GM19395 (cell line): ENCODE results near the gene SMIM44.
A peak's percentile ranks its signal among the peaks of the same experiment; 100 is the strongest.

Experiments used
- ATAC-seq: cut with Tn5 transposase; IDR thresholded peaks from one replicate; pipeline ENCODE4 v1.9.1; 2021; ENCODE audit warnings: mild to moderate bottlenecking, moderate library complexity; ENCODE audit not compliant: unreplicated experiment

Gene SMIM44

DNA sequence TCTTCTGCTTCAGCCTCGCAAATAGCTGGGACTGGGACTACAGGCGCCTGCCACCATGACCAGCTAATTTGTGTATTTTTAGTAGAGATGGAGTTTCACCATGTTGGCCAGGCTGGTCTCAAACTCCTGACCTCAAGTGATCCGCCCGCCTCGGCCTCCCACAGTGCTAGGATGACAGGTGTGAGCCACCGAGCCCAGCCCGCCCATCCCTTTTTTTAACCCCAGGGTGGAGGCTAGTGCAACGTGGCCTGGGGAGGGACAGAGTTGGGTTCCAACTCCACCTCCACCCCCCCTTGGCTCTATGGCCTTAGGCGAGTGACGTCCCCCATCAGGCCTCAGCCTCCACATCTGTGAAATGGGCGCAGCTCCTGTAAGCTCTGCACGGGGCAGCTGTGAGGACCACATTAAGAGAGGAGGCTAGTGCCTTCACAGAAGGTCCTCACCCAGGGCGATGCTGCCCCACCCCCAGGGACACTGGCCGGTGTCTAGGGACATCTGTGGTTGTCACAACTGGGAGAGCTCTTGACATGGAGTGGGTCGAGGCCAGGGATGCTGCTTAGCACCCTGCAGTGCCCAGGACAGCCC lies 40.7 kb downstream of the SMIM44 start:
- no peak for ATAC-seq

DNA sequence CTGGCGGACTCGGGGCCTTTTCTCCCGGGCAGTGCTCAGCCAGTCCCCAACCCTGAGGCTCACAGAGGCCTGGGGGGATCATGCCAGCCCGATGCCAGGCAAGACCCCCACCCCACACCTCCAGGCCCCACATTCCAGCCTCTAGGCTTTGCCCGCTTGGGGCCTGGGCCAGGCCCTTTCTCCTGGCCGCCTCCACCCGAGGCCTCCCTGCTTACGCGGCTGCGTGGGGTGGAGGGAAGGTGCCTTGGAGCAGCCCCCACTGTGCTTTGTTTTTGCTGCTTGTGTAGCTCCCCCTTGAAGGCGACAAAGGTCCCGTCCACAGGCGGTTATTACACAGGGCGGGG lies 41.3 kb downstream of the SMIM44 start:
- ATAC-seq, result no peak

DNA sequence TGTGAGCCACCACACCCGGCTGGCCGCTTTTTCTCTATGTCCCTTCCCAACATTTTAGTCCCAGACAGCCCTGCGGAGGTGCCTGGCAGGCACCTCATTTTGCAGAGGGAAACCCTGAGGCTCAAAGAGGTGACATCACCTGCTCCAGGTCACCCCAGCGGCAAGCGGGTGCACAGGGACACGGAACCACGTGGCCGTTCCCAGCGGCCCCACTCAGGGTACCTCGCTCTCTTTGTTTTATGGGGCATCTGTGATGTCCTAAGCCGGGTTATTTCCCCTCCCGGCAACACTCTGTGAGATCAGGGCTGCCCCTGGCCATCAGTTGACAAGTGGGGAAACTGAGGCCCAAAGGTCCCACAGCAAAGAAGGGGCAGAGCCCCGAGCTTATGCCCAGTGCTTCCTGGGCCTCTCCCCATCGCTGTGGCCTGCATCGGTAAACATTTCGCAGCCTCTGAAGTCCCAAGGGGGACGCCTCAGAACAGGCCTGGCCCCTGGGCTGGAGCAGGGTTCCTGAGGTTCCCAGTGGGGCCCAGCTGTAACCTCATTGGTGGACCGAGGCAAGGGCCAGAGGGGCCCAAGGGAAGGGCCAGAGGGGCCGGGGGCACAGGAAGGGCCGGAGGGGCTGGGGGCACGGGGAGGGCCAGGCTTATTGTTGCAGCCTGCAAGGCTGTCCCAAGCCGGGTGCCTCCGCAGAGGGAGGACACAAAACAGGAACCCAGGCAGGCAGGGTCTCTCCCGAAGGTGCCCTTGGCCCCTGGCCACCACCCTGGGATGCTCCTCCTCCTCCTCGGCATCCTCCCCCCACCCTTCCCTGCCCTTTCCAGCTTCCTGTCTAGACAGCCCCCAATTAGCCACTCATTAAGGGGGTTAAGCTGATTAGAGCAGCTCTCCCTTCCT lies 41.9 kb downstream of the SMIM44 start:
- ATAC-seq, result no peak

DNA sequence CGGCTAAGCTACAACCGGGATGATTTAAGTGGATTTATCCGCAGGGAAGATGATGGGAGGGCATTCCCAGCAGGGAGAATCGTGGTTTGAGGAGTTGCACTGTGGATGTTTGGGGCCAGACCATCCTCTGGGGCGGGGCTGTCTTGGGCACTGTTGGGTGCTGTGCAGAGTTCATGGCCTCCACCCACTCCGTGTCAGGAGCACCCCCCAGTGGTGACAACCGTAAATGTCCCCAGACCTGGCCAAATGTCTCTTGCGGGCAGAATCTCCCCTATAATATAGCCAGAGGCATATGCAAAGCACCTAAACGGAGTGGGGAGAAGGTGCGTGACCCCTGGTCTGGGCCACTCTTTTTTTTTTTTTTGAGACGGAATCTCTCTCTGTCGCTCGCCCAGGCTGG lies 43.2 kb downstream of the SMIM44 start:
- no peak for ATAC-seq

DNA sequence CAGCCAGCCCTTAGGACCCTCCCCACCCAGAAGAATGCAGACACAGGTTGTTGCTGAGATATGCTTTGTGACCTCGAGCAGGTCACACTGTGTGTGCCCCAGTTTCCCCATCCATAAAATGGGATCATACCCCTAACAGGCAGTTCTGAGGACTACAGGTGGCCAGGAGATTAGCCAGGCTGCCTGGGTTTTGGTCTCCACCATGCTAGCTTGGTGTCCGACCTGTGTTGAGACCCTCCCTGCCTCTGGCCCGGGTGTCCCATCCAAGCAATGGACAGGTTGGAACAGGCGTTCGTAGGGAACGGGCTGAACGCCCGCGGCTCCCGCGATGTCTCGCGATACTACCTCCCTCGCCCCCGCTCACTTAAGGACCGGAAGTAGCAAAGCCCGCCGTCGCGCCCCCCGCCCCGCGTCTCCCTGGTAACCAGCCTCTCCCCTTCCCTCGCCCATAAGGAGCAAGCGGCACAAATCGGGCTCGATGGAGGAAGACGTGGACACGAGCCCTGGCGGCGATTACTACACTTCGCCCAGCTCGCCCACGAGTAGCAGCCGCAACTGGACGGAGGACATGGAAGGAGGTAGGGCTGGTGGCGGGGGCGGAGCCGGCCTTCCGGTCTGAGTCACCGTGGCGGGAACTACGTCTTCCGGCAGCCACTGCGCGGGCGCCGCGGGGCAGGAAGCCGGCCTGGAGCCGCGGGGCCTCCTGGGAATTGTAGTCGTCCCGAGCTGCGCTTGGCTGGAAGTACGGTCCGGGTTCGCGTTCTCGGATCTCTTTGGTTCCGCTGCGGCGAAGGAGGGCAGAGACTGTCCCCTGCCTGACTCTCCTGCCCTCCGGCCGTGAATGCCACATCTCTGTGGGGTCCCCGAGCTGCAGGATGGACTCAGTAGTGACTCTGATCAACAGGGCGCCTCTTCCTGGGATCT lies 48.3 kb downstream of the SMIM44 start:
- peak; percentile 78 for ATAC-seq

DNA sequence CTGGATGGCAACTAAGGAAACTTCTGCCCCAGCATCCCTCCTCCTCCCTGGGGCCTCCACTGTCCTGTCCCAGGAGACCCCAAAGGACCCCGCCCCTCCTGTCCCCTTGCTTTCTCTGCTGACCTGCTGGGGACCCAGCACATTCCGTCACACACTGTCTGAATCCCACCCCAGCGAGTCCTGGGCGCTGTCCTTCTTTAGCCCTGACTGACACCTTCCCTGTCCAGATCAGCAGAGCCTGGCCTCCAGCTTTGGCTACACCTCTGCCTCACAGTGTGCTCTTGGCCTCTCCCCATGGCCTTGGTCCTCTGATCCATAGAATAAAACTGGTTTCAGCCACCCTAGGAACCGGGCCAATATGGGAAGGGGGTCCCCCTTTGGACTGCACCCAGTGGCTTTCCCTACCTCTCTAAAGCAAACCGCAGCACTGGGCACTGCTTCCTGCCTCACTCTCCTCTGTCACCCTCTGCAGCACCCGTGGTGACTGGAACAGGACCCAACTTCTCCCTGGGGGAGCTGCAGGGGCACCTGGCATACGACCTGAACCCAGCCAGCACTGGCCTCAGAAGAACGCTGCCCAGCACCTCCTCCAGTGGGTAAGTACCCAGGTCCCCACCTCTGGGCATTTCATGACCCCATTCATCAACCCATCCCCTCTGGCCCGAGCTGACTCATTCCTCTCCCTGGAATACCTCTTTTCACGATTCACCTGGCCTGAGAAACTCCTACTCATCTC lies 49.3 kb downstream of the SMIM44 start:
- no peak for ATAC-seq

DNA sequence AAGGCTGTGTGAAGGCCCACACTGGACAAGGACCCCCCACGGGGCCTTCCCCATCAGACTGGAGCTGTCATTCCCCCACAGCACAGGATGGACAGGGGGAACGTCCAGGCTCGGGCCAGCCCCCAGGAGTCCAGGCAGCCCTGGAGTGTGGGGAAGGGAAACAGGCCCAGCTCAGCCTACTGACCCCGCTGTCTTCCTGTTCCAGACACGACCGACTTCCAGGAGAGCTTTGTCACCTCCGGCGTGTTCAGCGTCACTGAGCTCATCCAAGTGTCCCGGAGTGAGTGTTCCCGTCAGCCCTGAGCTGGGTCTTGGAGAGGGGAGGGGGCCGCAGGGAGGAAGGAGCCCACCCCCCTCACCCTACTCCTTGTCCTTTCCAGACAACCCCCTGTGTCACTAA lies 49.9 kb downstream of the SMIM44 start:
- no peak for ATAC-seq
